BLaER1 treated with 17β-estradiol and CSF1 and Interleukin-3, amounts not matched to agents 10 nM and 100 nM (cell line): ENCODE measurements around the gene MCTP1.

Experiments used
- H3K27ac ChIP-seq, 11 experiments: shearing (Covaris generic); formaldehyde crosslinking; 2 replicates each; pipeline ENCODE4 v1.8.1; 2022
- H3K27me3 ChIP-seq, 11 experiments: shearing (Covaris generic); formaldehyde crosslinking; 2 replicates each; pipeline ENCODE4 v1.8.1; 2022
- H3K36me3 ChIP-seq, 11 experiments: shearing (Covaris generic); formaldehyde crosslinking; 2 replicates each; pipeline ENCODE4 v1.8.1; 2022
- H3K4me1 ChIP-seq, 10 experiments: shearing (Covaris generic); formaldehyde crosslinking; 2 replicates each; pipeline ENCODE4 v1.8.1; 2022
- H3K4me2 ChIP-seq, 11 experiments: shearing (Covaris generic); formaldehyde crosslinking; 2 replicates each; pipeline ENCODE4 v1.8.1; 2022
- H3K4me3 ChIP-seq, 10 experiments: shearing (Covaris generic); formaldehyde crosslinking; 2 replicates each; pipeline ENCODE4 v1.8.1; 2022
- H3K9ac ChIP-seq, 11 experiments: shearing (Covaris generic); formaldehyde crosslinking; 2 replicates each; pipeline ENCODE4 v1.8.1; 2022
- H3K9me3 ChIP-seq, 11 experiments: shearing (Covaris generic); formaldehyde crosslinking; replicated peaks in 1 of 11; 2 replicates each; pipeline ENCODE4 v1.8.1; 2022
- H4K20me1 ChIP-seq, 11 experiments: shearing (Covaris generic); formaldehyde crosslinking; 2 replicates each; pipeline ENCODE4 v1.8.1; 2022
- Cebpa-rat ChIP-seq, 11 experiments: shearing (Covaris generic); IDR thresholded peaks; 2 replicates each; pipeline ENCODE4 v1.8.1; 2022

MCTP1 gene

DNA sequence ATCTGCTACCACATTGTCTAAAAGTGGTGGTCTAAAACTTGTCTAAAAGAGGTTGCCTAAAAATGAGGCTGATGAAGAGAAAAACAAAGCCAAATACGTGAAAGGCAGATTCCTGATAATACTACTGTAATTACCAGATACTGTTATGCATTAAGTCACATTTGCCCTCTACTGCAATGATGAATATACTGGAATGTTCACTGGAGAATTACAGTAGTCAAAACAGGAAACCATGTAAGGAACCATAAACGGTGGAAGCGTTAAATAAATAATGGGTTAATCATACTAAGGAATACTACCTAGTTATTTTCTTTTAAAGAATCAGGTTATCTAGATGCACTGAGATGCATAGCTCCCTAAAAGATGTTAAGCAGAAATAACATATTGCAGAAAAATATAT is 201.3 kb downstream of the MCTP1 start:
- no peaks in the 10 kb centered on the region for H3K9me3 ChIP-seq
- no peak for TF ChIP-seq Cebpa-rat (IDR thresholded peaks at IDR 0.05)

DNA sequence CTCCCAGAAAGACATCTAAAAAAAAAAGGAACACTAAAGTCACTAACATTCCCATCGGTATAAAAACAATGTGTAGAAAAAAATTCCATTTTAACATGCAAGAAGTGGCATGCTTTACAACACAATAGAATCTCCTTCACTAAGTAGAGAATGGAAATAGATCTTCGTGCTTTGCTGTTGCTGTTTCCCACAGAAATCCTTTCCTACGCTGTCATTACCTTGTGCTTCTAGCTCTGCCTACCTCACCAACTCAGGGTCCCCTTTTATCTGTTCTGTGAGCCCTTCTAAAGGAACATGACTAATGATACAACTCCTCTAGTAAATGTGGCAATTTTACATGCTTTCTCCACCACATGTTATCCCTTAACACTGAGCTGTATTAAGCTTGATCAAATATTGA is 202.9 kb downstream of the MCTP1 start:
- no peaks in the 10 kb centered on the region; a peak in 1 of 22 replicates for H3K27me3 ChIP-seq
- no peak for TF ChIP-seq Cebpa-rat (IDR thresholded peaks at IDR 0.05)
- peaks cover 0 to 8% (median 0%) of the 10 kb centered on the region in 11 experiments; a peak in 2 of 22 replicates for H3K36me3 ChIP-seq
- peaks cover 0 to 36% (median 0%) of the 10 kb centered on the region in 11 experiments; a peak in 4 of 22 replicates for H4K20me1 ChIP-seq
- peaks cover 0 to 10% (median 0%) of the 10 kb centered on the region in 11 experiments; a peak in 5 of 22 replicates for H3K9me3 ChIP-seq
- peak overlapping the region; percentile 40 to 99 (median 67) for H3K4me2 ChIP-seq
- H3K4me3 ChIP-seq: peak overlapping the region in 8 of 10 experiments; percentile 57 to 72 (median 69); a peak in 14 of 20 replicates
- H3K4me1 ChIP-seq: peaks cover 14 to 67% (median 24%) of the 10 kb centered on the region in 10 experiments
- H3K9ac ChIP-seq: peak overlapping the region in 8 of 11 experiments; percentile 36 to 83 (median 58); a peak in 14 of 22 replicates
- H3K27ac ChIP-seq: peak overlapping the region; percentile 24 to 83 (median 74); a peak in 21 of 22 replicates

More for the DNA sequence above, 201.3 kb downstream of the MCTP1 start:
- no peaks in the 10 kb centered on the region; a peak in 1 of 22 replicates for H3K27me3 ChIP-seq
- H3K27ac ChIP-seq: no peak overlapping the region
- H3K4me3 ChIP-seq: no peak overlapping the region
- peaks cover 0 to under 1% (median 0%) of the 10 kb centered on the region in 11 experiments; a peak in 1 of 22 replicates for H3K36me3 ChIP-seq
- peak overlapping the region in 2 of 11 experiments; percentile 28 to 38; a peak in 4 of 22 replicates for H3K4me2 ChIP-seq
- peaks cover 25 to 67% (median 35%) of the 10 kb centered on the region in 10 experiments for H3K4me1 ChIP-seq
- no peak overlapping the region for H3K9ac ChIP-seq
- peaks cover 0 to 20% (median 0%) of the 10 kb centered on the region in 11 experiments; a peak in 4 of 22 replicates for H4K20me1 ChIP-seq

DNA sequence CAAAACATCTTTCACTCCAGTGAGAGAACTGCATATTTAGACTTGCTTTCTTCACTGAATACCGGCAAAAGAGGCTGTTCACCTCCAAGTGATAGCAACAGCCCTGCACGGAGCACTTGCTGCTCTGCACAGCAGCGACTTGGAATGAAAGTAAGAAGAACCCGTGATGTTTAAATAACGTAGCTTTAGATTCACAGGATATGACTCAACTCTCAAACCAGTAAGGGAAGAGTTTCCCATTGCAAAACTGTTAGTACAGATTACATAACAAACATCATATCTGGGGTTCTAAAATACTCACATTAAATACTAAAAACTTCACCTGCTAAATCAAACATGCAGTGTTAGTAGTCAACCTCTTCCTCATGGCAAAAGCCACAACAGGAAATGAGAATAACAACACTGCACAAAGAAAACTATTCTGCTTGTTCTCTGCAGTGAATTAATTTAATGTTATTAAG is 203.4 kb downstream of the MCTP1 start:
- Histone ChIP-seq H3K4me3 (peak overlapping the region; percentile 4 to 72 (median 68); a peak in 18 of 20 replicates), H3K36me3 (peaks cover 0 to 8% (median 0%) of the 10 kb centered on the region in 11 experiments; a peak in 2 of 22 replicates), H3K27me3 (no peaks in the 10 kb centered on the region; a peak in 1 of 22 replicates), H3K9ac (peak overlapping the region; percentile 25 to 83 (median 70); a peak in 18 of 22 replicates), H3K4me1 (peaks cover 10 to 67% (median 20%) of the 10 kb centered on the region in 10 experiments), H3K27ac (peak overlapping the region; percentile 24 to 83 (median 74); a peak in 21 of 22 replicates), H4K20me1 (peaks cover 0 to 40% (median 0%) of the 10 kb centered on the region in 11 experiments; a peak in 4 of 22 replicates), H3K4me2 (peak overlapping the region; percentile 40 to 99 (median 67)), H3K9me3 (peaks cover 0 to 10% (median 0%) of the 10 kb centered on the region in 11 experiments; a peak in 5 of 22 replicates)
- peak in 7 of 11 experiments; percentile 20 to 73 (median 61); a peak in 9 of 22 replicates for TF ChIP-seq Cebpa-rat (IDR thresholded peaks at IDR 0.05)

DNA sequence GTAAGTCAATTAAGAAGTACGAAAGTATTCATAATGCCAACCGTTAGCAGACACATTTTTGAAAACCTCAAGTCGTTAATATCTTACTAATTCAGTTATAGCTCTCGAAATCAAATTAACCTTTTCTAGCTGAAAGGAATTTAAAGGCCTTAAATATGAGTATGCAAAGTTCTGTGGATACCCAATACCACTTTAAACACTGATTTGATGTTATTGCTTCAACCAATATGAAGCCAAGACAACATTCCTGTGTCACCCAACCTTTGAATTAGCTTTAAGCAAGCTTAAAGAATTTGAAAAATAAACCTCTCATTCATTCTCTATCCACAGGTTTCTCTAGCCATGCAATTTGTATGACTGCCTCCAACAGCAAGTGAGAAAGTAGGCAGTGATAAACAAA is 204.5 kb downstream of the MCTP1 start:
- Histone ChIP-seq H3K9ac (peak overlapping the region in 6 of 11 experiments; percentile 70 to 83 (median 76); a peak in 11 of 22 replicates), H3K4me2 (peak overlapping the region in 9 of 11 experiments; percentile 38 to 99 (median 80); a peak in 16 of 22 replicates), H3K27ac (peak overlapping the region in 7 of 11 experiments; percentile 64 to 83 (median 78); a peak in 12 of 22 replicates), H3K4me1 (peaks cover 10 to 72% (median 19%) of the 10 kb centered on the region in 10 experiments), H3K27me3 (no peaks in the 10 kb centered on the region; a peak in 1 of 22 replicates), H3K36me3 (peaks cover 0 to 10% (median 0%) of the 10 kb centered on the region in 11 experiments; a peak in 2 of 22 replicates), H3K4me3 (peak overlapping the region in 8 of 10 experiments; percentile 57 to 72 (median 69); a peak in 16 of 20 replicates), H3K9me3 (peaks cover 0 to 10% (median 0%) of the 10 kb centered on the region in 11 experiments; a peak in 5 of 22 replicates), H4K20me1 (peaks cover 0 to 51% (median 0%) of the 10 kb centered on the region in 11 experiments; a peak in 6 of 22 replicates)
- TF ChIP-seq Cebpa-rat (IDR thresholded peaks at IDR 0.05): no peak

DNA sequence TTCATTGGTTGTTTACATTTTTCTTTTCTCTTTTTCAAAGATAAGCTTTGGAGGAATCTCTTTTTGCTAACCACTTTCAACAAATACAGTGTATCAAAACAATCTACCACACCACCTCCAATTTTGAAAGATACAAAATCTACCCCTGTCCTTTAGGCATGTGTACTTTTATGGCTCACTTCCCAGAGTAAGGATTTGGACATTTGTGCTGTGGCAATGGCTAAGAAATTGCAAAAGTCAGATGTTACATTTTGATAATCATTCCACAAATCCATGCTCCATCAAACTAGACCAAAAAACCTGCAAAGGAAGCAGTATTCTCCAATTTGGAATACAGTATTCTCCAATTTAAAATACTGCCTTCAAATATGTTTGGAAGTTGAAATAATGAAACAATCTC is 204.9 kb downstream of the MCTP1 start:
- H4K20me1 ChIP-seq: peaks cover 0 to 55% (median 0%) of the 10 kb centered on the region in 11 experiments; a peak in 7 of 22 replicates

DNA sequence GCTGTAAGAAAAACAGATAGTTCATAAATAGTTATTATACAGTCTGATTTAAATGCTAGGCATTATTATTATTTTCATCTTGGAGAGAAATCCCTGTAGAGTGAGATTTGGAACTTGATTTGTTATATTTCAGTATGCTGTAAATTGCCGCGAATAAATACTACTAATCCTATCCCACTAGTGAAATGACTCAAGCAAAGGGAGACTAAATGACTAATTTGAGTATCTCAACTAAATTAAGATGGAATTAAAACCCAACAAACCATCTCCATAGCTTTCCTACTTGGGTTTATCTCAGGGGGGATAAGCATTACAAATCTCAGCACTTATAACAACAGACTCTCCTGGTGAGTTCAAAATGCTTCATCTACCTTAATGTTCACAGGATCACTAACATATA is 206.0 kb downstream of the MCTP1 start:
- no peak for TF ChIP-seq Cebpa-rat (IDR thresholded peaks at IDR 0.05)
- Histone ChIP-seq H3K27ac (peak overlapping the region in 2 of 11 experiments; percentile 8 to 80; a peak in 1 of 22 replicates), H3K9ac (peak overlapping the region in 3 of 11 experiments; percentile 77 to 83 (median 83); a peak in 6 of 22 replicates), H3K27me3 (no peaks in the 10 kb centered on the region; a peak in 1 of 22 replicates), H3K4me3 (peak overlapping the region in 5 of 10 experiments; percentile 31 to 72 (median 71); a peak in 9 of 20 replicates), H4K20me1 (peaks cover 0 to 67% (median 0%) of the 10 kb centered on the region in 11 experiments; a peak in 8 of 22 replicates), H3K4me1 (peaks cover 10 to 75% (median 21%) of the 10 kb centered on the region in 10 experiments), H3K9me3 (peaks cover 0 to 10% (median 0%) of the 10 kb centered on the region in 11 experiments; a peak in 5 of 22 replicates), H3K36me3 (peaks cover 0 to 15% (median 0%) of the 10 kb centered on the region in 11 experiments; a peak in 5 of 22 replicates), H3K4me2 (peak overlapping the region in 6 of 11 experiments; percentile 1 to 99 (median 78); a peak in 11 of 22 replicates)

More for the DNA sequence above, 204.9 kb downstream of the MCTP1 start:
- peak overlapping the region in 8 of 10 experiments; percentile 57 to 72 (median 69); a peak in 16 of 20 replicates for H3K4me3 ChIP-seq
- H3K36me3 ChIP-seq: peaks cover 0 to 10% (median 0%) of the 10 kb centered on the region in 11 experiments; a peak in 2 of 22 replicates
- peak overlapping the region in 8 of 11 experiments; percentile 55 to 99 (median 80); a peak in 16 of 22 replicates for H3K4me2 ChIP-seq
- no peaks in the 10 kb centered on the region; a peak in 1 of 22 replicates for H3K27me3 ChIP-seq
- H3K4me1 ChIP-seq: peaks cover 10 to 76% (median 19%) of the 10 kb centered on the region in 10 experiments
- TF ChIP-seq Cebpa-rat (IDR thresholded peaks at IDR 0.05): no peak
- H3K27ac ChIP-seq: peak overlapping the region in 6 of 11 experiments; percentile 69 to 83 (median 78); a peak in 8 of 22 replicates
- H3K9me3 ChIP-seq: peaks cover 0 to 10% (median 0%) of the 10 kb centered on the region in 11 experiments; a peak in 5 of 22 replicates
- H3K9ac ChIP-seq: peak overlapping the region in 6 of 11 experiments; percentile 70 to 83 (median 76); a peak in 11 of 22 replicates

DNA sequence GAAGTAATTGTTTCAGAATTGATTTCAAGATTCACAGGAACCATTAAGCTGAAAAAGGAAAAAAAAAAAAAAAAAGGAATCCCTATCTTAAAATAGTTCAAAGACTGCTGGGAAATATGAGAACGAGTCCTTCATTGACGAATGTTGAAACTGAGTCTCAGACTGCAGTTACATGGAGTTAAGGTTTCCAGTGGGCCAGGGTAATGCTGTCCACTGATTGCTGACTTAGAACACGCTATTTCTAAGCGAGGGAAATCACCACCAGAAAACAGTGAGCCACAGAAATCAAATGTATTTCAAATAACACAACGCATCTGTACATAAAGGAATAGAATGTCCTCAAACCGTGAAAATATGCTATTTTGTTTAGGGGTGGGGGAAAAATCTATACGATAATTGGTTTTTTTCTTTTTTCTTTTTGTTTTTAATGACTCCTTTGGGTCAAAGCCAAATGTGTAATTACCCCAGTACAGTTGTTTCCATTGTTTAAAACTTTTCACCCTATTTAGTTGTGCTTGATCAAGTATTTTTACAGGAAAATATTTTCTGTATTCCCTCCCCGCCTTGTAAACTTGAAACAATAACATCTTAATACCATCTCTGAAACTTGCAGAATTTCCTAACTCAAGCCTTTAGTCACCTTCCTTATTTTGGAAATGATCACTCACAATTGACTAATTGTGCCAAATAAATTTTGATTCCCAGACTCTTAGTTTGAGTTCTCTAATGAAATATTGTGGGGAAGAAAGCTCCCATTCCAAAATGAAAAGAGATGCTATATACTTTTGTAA is 208.3 kb downstream of the MCTP1 start:
- Histone ChIP-seq H3K36me3 (peaks cover 0 to 30% (median 0%) of the 10 kb centered on the region in 11 experiments; a peak in 7 of 22 replicates), H3K9ac (no peak overlapping the region), H4K20me1 (peaks cover 0 to 90% (median 0%) of the 10 kb centered on the region in 11 experiments; a peak in 10 of 22 replicates), H3K9me3 (peaks cover 0 to 15% (median 0%) of the 10 kb centered on the region in 11 experiments; a peak in 5 of 22 replicates), H3K4me3 (no peak overlapping the region), H3K4me2 (peak overlapping the region in 4 of 11 experiments; percentile 20 to 99 (median 90); a peak in 7 of 22 replicates), H3K4me1 (peaks cover 4 to 76% (median 9%) of the 10 kb centered on the region in 10 experiments), H3K27me3 (no peaks in the 10 kb centered on the region; a peak in 1 of 22 replicates), H3K27ac (no peak overlapping the region)
- TF ChIP-seq Cebpa-rat (IDR thresholded peaks at IDR 0.05): no peak
